ENCODE results near the gene CAPS.

- no peak for TF ChIP-seq CTCF (conservative IDR thresholded peaks at IDR 0.05; ENCODE audit: low read depth, low read length)
- no peak for TF ChIP-seq EZH2 (IDR thresholded peaks at IDR 0.05; ENCODE audit: borderline replicate concordance, low read depth, low read length, poor library complexity, severe bottlenecking)
These were observed 50.9 kb downstream of the CAPS start for GRCh38 chr19:5964816-5965565.
